Measurements from ENCODE around the gene RCAN3.
"Not testable (repeated sequence)": the region's sequence is repeated elsewhere in the genome, so short reads cannot be mapped to it uniquely, and the experiment has no call there.

The RCAN3 gene

DNA sequence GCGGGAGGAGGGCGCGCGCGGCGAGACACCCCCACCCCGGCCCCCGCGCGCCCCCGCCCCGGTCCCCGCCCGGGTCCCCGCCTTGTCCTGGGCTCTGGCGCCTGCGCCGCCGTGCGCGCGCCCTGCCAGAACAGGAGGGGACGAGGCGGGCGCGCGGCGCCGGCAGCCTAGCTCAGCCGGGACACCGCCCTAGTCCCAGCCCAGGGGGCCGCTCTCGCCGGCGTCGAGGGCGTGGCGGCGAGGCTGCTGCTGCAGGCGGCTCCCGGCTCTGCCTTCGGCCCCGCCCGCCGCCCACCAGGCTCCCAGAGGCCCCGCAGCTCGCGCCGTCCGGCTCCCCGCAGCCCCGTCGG lies at the start of gene RCAN3:
RCAN3 (plus strand) TSS at position 128 of the 350 bp plus-strand sequence. CDS start 11,537 bp downstream, outside the sequence.
- DNase-seq: peak; percentile 67

GRCh38 chr1:24452922-24453485 lies 49.6 kb upstream of the RCAN3 start:
- no peak for DNase-seq

DNA sequence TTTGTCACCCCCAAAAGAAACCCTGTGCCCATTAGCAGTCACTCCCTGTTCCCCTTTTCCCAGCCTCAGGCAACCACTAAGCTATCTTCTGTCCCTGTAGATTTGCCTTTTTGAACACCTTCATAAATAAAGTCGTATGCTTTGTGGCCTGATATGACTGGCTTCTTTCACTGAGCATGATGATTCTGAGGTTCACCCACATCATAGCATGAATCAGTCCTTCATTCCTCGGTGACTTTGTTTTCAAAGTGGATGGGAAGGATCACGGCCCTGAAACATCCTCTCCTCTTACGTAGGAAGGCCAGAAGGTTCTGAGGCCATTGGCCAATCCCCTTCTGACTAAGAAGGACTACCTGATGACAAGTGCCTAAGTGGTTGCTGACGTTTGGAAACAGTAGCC lies 48.0 kb upstream of the RCAN3 start:
- no peak for DNase-seq

GRCh38 chr1:24455272-24455671 lies 47.4 kb upstream of the RCAN3 start:
- no peak for DNase-seq

DNA sequence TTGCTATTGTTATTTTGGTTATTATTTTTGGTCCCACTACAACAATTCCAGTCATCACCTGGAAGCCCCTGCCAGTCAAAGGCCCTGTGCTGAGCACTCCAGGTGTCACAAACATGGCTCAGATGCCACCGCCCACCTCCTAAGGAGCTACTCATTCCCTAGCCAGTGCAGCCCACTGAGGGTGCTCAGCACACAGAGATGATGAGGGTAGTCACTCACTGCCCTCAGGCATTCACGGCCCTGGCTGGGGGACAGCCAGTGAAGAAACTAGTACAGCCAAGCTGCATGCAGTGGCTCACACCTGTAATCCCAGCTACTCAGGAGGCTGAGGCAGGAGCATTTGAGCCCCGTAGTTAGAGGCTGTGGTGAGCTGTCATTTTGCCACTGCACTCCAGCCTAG lies 44.8 kb upstream of the RCAN3 start:
- no peak for DNase-seq

DNA sequence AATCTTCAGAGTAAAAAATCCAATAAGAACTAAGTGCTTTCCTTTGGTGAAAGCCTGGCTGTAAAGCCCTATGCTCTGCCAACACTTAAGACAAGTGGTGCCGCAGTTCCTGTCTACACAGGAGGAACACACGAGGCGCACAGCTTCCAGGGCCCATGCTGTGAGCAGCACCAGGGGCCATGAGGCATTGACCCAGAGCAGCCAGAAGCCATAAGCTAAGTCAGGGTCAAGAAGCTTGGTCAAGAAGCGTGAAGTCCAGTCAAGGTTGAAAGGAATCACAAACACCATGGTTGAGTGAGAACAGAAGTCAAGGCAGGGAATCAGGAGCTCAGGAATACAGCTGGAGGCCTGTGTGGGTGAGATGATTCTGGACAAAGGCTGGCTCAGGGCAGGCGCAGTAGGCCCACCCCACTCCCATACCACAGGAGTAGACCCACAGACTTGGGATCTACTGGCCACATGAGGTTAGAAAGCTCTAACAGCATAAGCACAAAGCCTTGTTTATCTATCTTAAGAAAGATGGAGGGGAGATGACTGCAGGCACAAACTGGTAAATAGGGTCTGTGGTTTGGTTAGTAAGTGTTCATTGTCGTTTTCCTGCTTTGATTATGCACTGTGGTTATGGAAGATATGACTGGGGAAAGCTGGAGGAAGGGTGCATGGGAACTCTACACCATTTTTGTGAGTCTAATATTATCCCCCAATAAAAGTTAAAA lies 42.9 kb upstream of the RCAN3 start:
- DNase-seq: no peak

- not testable (repeated sequence) for DNase-seq
These were observed 40.5 kb upstream of the RCAN3 start for GRCh38 chr1:24462128-24462527.

GRCh38 chr1:24463776-24464735 lies 38.6 kb upstream of the RCAN3 start:
- no peak for DNase-seq

DNA sequence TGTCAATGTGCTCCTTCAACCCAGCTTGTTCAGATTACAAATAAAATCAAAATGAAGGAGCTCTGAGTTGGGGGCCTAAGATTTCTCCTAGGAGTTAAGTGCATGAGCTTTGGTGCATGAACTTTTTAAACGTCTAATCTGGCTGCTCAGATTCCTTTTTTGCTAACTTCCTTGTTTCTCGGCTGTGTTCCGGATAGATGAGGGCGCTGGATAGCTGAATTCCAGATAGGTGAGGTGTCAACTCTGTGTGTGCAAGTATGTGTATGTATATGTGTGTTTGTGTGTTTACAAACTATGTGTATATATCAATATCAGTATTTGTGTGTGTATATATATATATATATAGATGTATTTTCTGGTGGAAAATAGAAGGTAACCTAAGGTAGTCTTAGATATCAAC lies 37.5 kb upstream of the RCAN3 start:
- no peak for DNase-seq

DNA sequence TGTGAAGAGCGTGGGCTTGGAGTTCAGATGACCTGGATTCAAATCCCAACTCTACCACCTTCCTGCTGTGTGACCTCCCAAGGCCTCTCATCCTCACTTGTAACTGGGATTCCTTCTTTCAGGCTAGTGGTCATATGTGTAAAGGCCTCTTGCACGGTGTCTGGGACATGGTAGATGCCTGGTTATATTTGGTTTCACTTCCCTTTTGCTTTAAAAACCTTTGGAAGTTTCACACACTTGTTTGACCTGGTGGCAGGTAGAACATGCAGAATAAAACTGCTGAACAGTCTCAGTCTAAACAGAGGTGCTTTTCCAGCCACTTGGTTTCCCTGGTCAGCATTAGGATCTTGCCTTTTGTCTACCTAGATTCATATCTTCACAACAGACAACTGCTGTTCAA lies 37.0 kb upstream of the RCAN3 start:
- no peak for DNase-seq

DNA sequence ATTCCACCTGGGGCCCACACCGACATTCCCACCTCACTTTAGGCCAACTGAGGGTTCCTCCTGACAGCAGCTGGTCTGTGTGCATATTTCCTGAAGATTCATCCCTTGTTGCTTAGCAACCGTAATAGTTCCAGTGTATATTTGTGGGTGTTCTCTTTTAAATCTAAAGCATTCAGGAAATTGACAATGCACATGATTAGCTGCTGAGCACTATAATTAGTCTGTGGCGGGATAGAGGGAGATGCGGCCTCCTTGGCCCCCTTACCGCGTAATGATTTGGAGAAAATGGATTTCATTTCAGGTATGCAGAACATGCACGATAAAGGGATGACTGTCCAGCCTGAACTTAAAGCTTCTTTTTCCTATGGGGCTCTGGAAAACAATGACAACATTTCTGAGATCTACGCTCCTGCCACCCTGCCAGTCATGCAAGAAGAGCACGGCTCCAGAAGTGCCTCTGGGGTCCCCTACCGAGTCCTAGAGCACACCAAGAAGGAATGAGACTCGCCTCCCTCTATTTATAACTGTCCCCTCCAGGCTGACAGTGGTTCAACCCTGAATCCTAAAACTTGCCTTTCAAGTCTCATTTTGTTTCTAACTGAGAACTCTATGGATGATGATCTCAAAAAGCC lies 33.8 kb upstream of the RCAN3 start:
- DNase-seq: no peak

GRCh38 chr1:24470592-24470991 lies 32.0 kb upstream of the RCAN3 start:
- DNase-seq: no peak

GRCh38 chr1:24472527-24473251 lies 29.9 kb upstream of the RCAN3 start:
- DNase-seq: no peak

GRCh38 chr1:24474193-24474592 lies 28.4 kb upstream of the RCAN3 start:
- DNase-seq: no peak

GRCh38 chr1:24475700-24476099 lies 26.9 kb upstream of the RCAN3 start:
- no peak for DNase-seq

DNA sequence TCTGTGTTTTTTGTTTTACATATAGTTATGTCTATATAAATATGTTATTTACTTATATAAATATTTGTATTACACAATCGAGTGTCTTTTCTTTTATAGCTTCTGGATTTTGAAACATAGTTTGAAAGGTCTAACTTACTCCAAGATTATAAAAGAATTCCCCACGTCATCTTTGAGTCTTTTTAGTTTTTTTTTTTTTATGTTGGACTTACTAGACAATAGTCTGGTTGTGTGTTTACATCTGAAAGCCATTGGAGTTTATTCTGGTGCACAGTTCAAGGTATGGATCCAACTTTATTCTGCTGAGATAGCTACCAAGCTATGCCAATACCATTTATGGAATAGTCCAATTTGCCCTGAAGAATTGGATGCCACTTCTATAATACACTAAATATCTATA lies 26.1 kb upstream of the RCAN3 start:
- DNase-seq: no peak

DNA sequence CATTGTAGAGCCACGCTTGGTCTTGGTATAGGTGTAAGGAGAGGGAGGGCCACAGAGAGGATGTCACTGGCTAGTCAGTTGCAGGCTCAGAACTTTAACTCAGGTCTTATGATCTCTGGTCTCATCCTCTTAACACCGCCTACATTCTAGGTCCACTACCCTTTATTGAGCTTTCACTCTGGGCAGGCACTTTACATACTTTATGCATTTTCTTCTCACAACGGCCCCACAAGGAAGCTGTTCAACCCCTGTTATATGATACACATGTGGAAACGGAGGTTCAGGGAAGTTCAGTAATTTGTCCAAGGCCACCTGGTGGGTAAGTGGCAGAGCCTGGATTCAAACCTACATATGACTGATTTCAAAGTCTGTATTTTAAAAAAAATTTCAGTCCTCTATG lies 25.3 kb upstream of the RCAN3 start:
- no peak for DNase-seq

GRCh38 chr1:24481101-24481500 lies 21.5 kb upstream of the RCAN3 start:
- no peak for DNase-seq

- DNase-seq: no peak
These were observed 20.6 kb upstream of the RCAN3 start for GRCh38 chr1:24481843-24482610.

- DNase-seq: no peak
These were observed 19.2 kb upstream of the RCAN3 start for GRCh38 chr1:24483441-24483840.

GRCh38 chr1:24484199-24484598 lies 18.4 kb upstream of the RCAN3 start:
- no peak for DNase-seq

All from NCI-H1694 treated with DMSO at 0.1 percent for 48 hours (cell line).